Neural cell (in vitro differentiated cells): ENCODE data around the gene SMIM1. TPM values are rescaled to one million over a fixed set of nuclear protein-coding genes. Genes with fewer than 3 reads are reported as not detected.

Source experiments
- H2AFZ ChIP-seq: fragments of 200-600, 300-800 bp; sonication (generic), shearing (Covaris generic); 2 replicates; pipeline ENCODE4 v1.6.0; 2014; ENCODE audit warnings: low read depth, mild to moderate bottlenecking, antibody characterized with exemption, low read length, moderate library complexity
- H3F3A ChIP-seq: fragments of 200-600 bp; shearing (Covaris generic); 2 replicates; pipeline ENCODE4 v1.6.1; 2016; ENCODE audit warnings: mild to moderate bottlenecking, moderate library complexity, mixed read lengths, antibody characterized with exemption, low read length; ENCODE audit not compliant: insufficient read depth, poor library complexity, severe bottlenecking
- H3K27ac ChIP-seq: fragments of 200-600, 300-800 bp; sonication (generic), shearing (Covaris generic); 2 replicates; pipeline ENCODE4 v1.5.1; 2014; ENCODE audit warnings: mild to moderate bottlenecking, low read length, moderate library complexity
- H3K27me3 ChIP-seq: fragments of 300-800, 200-600 bp; sonication (generic), shearing (Covaris generic); 2 replicates; pipeline ENCODE4 v1.6.0; 2014; ENCODE audit warnings: mild to moderate bottlenecking, low read depth, low read length, moderate library complexity; ENCODE audit not compliant: insufficient read depth
- H3K36me3 ChIP-seq: fragments of 300-800, 200-600 bp; sonication (generic), shearing (Covaris generic); 2 replicates; pipeline ENCODE4 v1.5.1; 2014; ENCODE audit warnings: mild to moderate bottlenecking, antibody characterized with exemption, low read length, moderate library complexity; ENCODE audit not compliant: insufficient read depth
- H3K4me2 ChIP-seq: fragments of 300-800, 200-600 bp; sonication (generic), shearing (Covaris generic); 2 replicates; pipeline ENCODE4 v1.6.0; 2014; ENCODE audit warnings: mild to moderate bottlenecking, low read length
- H3K4me3 ChIP-seq: fragments of 300-800, 200-600 bp; sonication (generic), shearing (Covaris generic); 2 replicates; pipeline ENCODE4 v1.5.1; 2014; ENCODE audit warnings: mild to moderate bottlenecking, low read length, moderate library complexity
- H3K79me2 ChIP-seq: fragments of 200-600 bp; shearing (Covaris generic); replicated peaks from 2 replicates; pipeline ENCODE4 v1.6.0; 2014; ENCODE audit warnings: mild to moderate bottlenecking, low read length, moderate library complexity; ENCODE audit not compliant: insufficient read depth
- H3K9ac ChIP-seq: fragments of 300-800, 200-600 bp; sonication (generic), shearing (Covaris generic); 2 replicates; pipeline ENCODE4 v1.6.1; 2016; ENCODE audit warnings: mild to moderate bottlenecking, low read length, mixed read lengths
- H3K9me2 ChIP-seq: fragments of 200-600 bp; shearing (Covaris generic); 2 replicates; pipeline ENCODE4 v1.6.1; 2016; ENCODE audit warnings: mild to moderate bottlenecking, low read length, mixed read lengths; ENCODE audit not compliant: insufficient read depth
- H3K9me3 ChIP-seq: fragments of 200-600, 300-800 bp; sonication (generic), shearing (Covaris generic); 2 replicates; pipeline ENCODE4 v1.6.1; 2016; ENCODE audit warnings: mild to moderate bottlenecking, mixed run types, low read length, moderate library complexity, mixed read lengths
- H4K20me1 ChIP-seq: fragments of 200-600 bp; shearing (Covaris generic); 2 replicates; pipeline ENCODE4 v1.6.1; 2016; ENCODE audit warnings: mild to moderate bottlenecking, mixed run types; ENCODE audit not compliant: insufficient read depth
- EP300 ChIP-seq: fragments of 450-650 bp; conservative IDR thresholded peaks from 2 replicates; pipeline ENCODE4 v1.6.1; 2014; ENCODE audit warnings: antibody characterized with exemption, mild to moderate bottlenecking, moderate library complexity; ENCODE audit not compliant: poor library complexity, severe bottlenecking
- EZH2 ChIP-seq: fragments of 200-600, 300-800 bp; shearing (Covaris generic), sonication (generic); IDR thresholded peaks from 2 replicates; pipeline ENCODE4 v1.6.1; 2014; ENCODE audit warnings: antibody characterized with exemption, low read length, borderline replicate concordance, mild to moderate bottlenecking; ENCODE audit not compliant: insufficient read depth, poor library complexity, severe bottlenecking
- MXI1 ChIP-seq: fragments of 450-650 bp; conservative IDR thresholded peaks from 2 replicates; pipeline ENCODE4 v1.6.1; 2014; ENCODE audit warnings: antibody characterized with exemption, mild to moderate bottlenecking; ENCODE audit not compliant: poor library complexity, severe bottlenecking
- POLR2AphosphoS5 ChIP-seq: IDR thresholded peaks from 2 replicates; pipeline ENCODE4 v1.6.1; 2012
- RAD21 ChIP-seq: fragments of 450-650 bp; conservative IDR thresholded peaks from 2 replicates; pipeline ENCODE4 v1.6.1; 2014; ENCODE audit warnings: antibody characterized with exemption, mild to moderate bottlenecking, moderate library complexity
- SMC3 ChIP-seq: fragments of 450-650 bp; conservative IDR thresholded peaks from 2 replicates; pipeline ENCODE4 v1.6.1; 2014; ENCODE audit warnings: antibody characterized with exemption, mild to moderate bottlenecking, moderate library complexity; ENCODE audit not compliant: poor library complexity
- TAF1 ChIP-seq: IDR thresholded peaks from 2 replicates; pipeline ENCODE4 v1.6.1; 2012; ENCODE audit warnings: low read depth
- polyA plus RNA-seq: library from polyadenylated mRNA; depleted of rRNA; stranded (reverse); fragments of >200 nt; gene quantifications from 2 replicates; pipeline ENCODE4 v1.2.3, GENCODE V29; 2014
- TF ChIP-seq, protein P1 (sequence below): fragments of 450-650 bp; IDR thresholded peaks from 2 replicates; pipeline ENCODE4 v1.5.1; 2014; ENCODE audit warnings: antibody characterized with exemption, mild to moderate bottlenecking, moderate library complexity; ENCODE audit not compliant: poor library complexity, severe bottlenecking
- TF ChIP-seq, protein P2 (sequence below): IDR thresholded peaks from 2 replicates; pipeline ENCODE4 v1.6.1; 2012; ENCODE audit warnings: borderline replicate concordance

The SMIM1 gene
- polyA plus RNA-seq, 1 donor from 2014 or later, result not detected

DNA sequence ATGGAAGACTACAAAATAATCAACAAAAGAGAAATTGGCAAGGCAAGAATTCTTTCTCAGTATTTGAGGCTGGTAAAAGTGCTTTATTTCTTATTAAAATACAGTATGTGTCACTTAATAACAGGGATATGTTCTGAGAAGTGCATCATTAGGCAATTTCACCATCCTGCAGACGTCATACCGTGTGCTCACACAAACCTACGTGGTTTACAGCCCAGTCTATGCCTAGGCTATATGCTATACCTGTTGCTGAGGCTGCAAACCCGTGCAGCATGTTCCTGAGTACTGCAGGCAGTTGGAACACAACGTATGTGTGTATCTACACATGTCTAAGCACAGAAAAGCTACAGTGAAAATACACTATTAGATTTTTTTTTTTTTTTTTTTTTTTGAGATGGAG is 23.0 kb upstream of the SMIM1 start:
- no peak overlapping the region for H3K27ac ChIP-seq

DNA sequence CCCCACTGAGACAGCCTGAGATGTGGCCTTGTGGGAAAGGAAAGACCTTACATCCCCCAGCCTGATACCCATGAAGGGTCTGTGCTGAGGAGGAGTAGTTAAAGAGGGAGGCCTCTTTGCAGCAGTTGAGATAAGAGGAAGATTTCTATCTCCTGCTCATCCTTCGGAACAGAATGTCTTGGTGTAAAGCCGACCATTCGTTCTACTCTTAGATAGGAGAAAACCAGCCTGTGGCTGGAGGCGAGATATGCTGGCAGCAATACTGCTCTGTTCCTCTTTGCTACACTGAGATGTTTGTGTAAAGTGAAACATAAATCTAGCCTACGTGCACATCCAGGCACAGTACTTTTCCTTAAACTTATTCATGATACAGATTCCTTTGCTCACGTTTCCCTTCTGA is 21.8 kb upstream of the SMIM1 start:
- Histone ChIP-seq H4K20me1 (no peaks in the 10 kb centered on the region), H3K79me2 (no peaks in the 10 kb centered on the region), H2AFZ (no peak overlapping the region), H3K9me2 (no peaks in the 10 kb centered on the region), H3K9me3 (no peaks in the 10 kb centered on the region), H3K36me3 (no peaks in the 10 kb centered on the region), H3F3A (no peaks in the 10 kb centered on the region), H3K4me3 (no peak overlapping the region), H3K27me3 (no peaks in the 10 kb centered on the region), H3K4me2 (no peak overlapping the region), H3K9ac (no peak overlapping the region), H3K27ac (no peak overlapping the region)
- TF ChIP-seq EP300 (no peak), SMC3 (no peak), TAF1 (no peak), EZH2 (no peak), POLR2AphosphoS5 (no peak)
- TF ChIP-seq, protein P1, sequence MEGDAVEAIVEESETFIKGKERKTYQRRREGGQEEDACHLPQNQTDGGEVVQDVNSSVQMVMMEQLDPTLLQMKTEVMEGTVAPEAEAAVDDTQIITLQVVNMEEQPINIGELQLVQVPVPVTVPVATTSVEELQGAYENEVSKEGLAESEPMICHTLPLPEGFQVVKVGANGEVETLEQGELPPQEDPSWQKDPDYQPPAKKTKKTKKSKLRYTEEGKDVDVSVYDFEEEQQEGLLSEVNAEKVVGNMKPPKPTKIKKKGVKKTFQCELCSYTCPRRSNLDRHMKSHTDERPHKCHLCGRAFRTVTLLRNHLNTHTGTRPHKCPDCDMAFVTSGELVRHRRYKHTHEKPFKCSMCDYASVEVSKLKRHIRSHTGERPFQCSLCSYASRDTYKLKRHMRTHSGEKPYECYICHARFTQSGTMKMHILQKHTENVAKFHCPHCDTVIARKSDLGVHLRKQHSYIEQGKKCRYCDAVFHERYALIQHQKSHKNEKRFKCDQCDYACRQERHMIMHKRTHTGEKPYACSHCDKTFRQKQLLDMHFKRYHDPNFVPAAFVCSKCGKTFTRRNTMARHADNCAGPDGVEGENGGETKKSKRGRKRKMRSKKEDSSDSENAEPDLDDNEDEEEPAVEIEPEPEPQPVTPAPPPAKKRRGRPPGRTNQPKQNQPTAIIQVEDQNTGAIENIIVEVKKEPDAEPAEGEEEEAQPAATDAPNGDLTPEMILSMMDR, result no peak
- TF ChIP-seq, protein P2, sequence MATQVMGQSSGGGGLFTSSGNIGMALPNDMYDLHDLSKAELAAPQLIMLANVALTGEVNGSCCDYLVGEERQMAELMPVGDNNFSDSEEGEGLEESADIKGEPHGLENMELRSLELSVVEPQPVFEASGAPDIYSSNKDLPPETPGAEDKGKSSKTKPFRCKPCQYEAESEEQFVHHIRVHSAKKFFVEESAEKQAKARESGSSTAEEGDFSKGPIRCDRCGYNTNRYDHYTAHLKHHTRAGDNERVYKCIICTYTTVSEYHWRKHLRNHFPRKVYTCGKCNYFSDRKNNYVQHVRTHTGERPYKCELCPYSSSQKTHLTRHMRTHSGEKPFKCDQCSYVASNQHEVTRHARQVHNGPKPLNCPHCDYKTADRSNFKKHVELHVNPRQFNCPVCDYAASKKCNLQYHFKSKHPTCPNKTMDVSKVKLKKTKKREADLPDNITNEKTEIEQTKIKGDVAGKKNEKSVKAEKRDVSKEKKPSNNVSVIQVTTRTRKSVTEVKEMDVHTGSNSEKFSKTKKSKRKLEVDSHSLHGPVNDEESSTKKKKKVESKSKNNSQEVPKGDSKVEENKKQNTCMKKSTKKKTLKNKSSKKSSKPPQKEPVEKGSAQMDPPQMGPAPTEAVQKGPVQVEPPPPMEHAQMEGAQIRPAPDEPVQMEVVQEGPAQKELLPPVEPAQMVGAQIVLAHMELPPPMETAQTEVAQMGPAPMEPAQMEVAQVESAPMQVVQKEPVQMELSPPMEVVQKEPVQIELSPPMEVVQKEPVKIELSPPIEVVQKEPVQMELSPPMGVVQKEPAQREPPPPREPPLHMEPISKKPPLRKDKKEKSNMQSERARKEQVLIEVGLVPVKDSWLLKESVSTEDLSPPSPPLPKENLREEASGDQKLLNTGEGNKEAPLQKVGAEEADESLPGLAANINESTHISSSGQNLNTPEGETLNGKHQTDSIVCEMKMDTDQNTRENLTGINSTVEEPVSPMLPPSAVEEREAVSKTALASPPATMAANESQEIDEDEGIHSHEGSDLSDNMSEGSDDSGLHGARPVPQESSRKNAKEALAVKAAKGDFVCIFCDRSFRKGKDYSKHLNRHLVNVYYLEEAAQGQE, result no peak

More for the DNA sequence above, 23.0 kb upstream of the SMIM1 start:
- no peak overlapping the region for H3K4me3 ChIP-seq
- no peaks in the 10 kb centered on the region for H4K20me1 ChIP-seq
- peaks cover 5% of the 10 kb centered on the region for H3K79me2 ChIP-seq
- H3F3A ChIP-seq, result no peaks in the 10 kb centered on the region
- no peak overlapping the region for H3K9ac ChIP-seq
- no peaks in the 10 kb centered on the region for H3K9me3 ChIP-seq
- H3K4me2 ChIP-seq, result no peak overlapping the region
- TF ChIP-seq POLR2AphosphoS5, result no peak
- TF ChIP-seq TAF1, result no peak
- TF ChIP-seq RAD21, result no peak
- TF ChIP-seq, protein P1, result no peak
- TF ChIP-seq EZH2, result no peak
- TF ChIP-seq, protein P2, result no peak
- TF ChIP-seq MXI1, result no peak
- no peak for TF ChIP-seq EP300
- no peak for TF ChIP-seq SMC3
- no peaks in the 10 kb centered on the region for H3K27me3 ChIP-seq
- H3K9me2 ChIP-seq, result no peaks in the 10 kb centered on the region
- no peak overlapping the region for H2AFZ ChIP-seq
- H3K36me3 ChIP-seq, result no peaks in the 10 kb centered on the region
